ENCODE measurements around the gene FBXW8.

FBXW8 gene

GRCh38 chr12:116955382-116956021 lies 44.8 kb downstream of the FBXW8 start:
- DNase-seq (ENCODE audit: low spot score) = peak; percentile 31

GRCh38 chr12:116958402-116959197 lies 47.9 kb downstream of the FBXW8 start:
- no peak for DNase-seq (ENCODE audit: low spot score)

GRCh38 chr12:116959198-116959460 lies 48.4 kb downstream of the FBXW8 start:
- DNase-seq (ENCODE audit: low spot score) = no peak

- DNase-seq (ENCODE audit: low spot score) = peak; percentile 4
Measured at GRCh38 chr12:116959845-116960514, 49.2 kb downstream of the FBXW8 start.

GRCh38 chr12:116962197-116962596 lies 51.4 kb downstream of the FBXW8 start:
- no peak for DNase-seq (ENCODE audit: low spot score)

GRCh38 chr12:116962783-116963356 lies 52.1 kb downstream of the FBXW8 start:
- no peak for DNase-seq (ENCODE audit: low spot score)

GRCh38 chr12:116964054-116965050 lies 53.6 kb downstream of the FBXW8 start:
- no peak for DNase-seq (ENCODE audit: low spot score)

GRCh38 chr12:116968986-116969385 lies 58.2 kb downstream of the FBXW8 start:
- DNase-seq (ENCODE audit: low spot score) = no peak

GRCh38 chr12:116969615-116970585 lies 59.1 kb downstream of the FBXW8 start:
- DNase-seq (ENCODE audit: low spot score) = no peak

GRCh38 chr12:116971222-116971621 lies 60.5 kb downstream of the FBXW8 start:
- DNase-seq (ENCODE audit: low spot score) = no peak

GRCh38 chr12:116975779-116976393 lies 65.1 kb downstream of the FBXW8 start:
- no peak for DNase-seq (ENCODE audit: low spot score)

GRCh38 chr12:116977465-116978380 lies 67.0 kb downstream of the FBXW8 start:
- DNase-seq (ENCODE audit: low spot score) = no peak

GRCh38 chr12:116978791-116979508 lies 68.2 kb downstream of the FBXW8 start:
- DNase-seq (ENCODE audit: low spot score) = no peak

- DNase-seq (ENCODE audit: low spot score) = no peak
Measured at GRCh38 chr12:116980083-116980482, 69.3 kb downstream of the FBXW8 start.

- no peak for DNase-seq (ENCODE audit: low spot score)
Measured at GRCh38 chr12:116982791-116983411, 72.2 kb downstream of the FBXW8 start.

- no peak for DNase-seq (ENCODE audit: low spot score)
Measured at GRCh38 chr12:116984098-116984497, 73.3 kb downstream of the FBXW8 start.

- DNase-seq (ENCODE audit: low spot score) = no peak
Measured at GRCh38 chr12:116990329-116990728, 79.6 kb downstream of the FBXW8 start.
